ENCODE measurements around the gene WIPF1.

Gene WIPF1

DNA sequence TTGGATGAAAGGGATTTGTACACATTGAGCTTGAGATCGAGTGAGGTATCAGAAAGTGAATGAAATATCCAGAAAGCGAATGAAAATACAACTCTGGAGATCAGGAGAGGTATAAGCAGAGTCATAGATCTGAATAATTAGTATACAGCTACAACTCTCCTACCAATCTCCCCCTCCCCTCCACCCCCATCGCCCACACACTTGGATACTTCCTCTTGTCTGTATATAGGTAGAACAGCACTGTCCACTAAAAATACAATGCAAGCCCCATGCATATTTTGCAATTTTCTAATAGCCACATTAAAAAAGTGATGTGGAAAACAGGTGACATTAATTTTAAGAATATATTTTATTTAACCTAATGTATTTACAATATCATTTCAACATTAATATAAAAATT is 23.7 kb upstream of the WIPF1 start:
- DNase-seq: no peak

DNA sequence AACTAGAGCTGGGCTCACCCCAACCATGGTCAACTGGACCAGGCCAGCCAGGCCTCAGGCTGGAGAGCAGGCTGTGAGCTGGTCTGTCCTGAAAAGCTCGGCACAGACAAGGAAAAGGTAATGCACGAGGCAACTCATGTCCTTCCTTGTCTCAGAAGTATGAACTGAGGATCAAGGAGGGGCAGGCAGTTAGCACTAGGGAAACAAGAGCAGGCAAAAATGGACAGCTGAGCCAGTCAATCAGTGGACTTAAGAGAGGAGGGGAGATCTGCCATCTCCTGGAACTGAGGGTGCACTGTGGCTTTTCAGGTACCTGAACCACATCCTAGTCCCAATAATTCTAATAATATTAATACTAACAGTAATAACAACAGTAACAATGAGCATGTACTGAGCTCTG is 20.6 kb upstream of the WIPF1 start:
- DNase-seq: no peak

DNA sequence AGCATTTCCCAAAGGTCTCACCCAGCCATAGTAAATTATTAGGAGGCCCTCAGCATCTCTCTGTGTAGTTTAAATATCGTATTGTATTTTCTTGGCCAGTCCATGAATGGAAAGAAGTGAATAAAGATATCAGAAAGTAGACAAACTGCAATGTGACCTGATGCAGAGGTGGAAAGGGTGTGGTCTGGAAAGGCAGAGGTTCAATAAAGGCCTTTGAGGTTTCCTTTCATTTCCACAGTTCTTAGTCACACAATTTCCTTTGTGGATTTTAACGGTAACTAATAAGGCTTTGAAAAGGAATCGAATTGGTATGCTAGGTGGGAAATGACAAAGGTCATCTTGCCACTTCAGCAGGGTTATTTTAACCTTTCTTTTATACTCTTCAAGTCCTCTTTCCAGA is 20.1 kb upstream of the WIPF1 start:
- no peak for DNase-seq

DNA sequence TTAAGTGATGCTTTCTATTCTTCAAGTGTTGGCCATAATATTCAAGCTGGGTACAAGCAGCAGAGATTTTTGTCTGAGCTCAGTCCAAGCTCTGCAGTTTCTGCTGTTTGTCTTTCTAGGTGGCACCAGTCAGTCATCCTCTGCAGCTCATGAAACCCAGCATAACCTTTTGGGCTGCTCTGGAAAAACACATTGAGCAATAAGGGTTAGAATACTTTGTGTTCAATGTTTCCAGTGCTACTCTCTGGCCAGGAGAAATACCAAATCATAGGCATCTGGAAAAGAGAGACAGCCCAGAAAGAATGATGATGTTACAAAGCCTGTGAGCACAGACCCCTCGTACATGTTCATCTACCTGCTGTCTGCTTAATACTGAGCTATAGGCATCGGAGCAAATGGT is 19.5 kb upstream of the WIPF1 start:
- DNase-seq: no peak

DNA sequence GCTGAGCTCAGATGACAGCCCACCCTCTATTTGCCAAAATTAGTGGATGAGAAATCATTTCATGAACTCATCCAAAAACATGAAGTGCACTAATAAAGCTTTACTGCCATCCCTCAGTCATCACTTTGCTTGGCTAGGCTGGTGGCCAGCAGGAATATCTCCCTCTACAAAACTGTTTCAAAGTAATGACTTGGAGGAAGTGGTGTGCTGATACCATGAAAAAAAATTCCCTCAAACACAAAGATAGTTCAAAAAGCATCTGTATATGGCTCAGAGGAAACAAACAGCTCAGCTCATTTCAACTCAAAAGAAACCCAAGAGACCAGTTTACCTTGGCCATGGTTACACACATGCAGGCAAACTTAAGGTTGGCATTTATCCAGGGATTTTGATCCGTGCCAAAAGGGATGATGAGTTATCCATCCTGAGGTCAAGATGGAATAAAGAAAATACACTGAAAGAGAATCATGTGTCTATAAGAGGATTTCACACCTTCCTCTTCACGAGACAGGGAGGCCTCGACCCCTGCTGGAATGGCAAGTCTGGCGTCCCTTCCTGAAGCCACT is 18.4 kb upstream of the WIPF1 start:
- DNase-seq: no peak

DNA sequence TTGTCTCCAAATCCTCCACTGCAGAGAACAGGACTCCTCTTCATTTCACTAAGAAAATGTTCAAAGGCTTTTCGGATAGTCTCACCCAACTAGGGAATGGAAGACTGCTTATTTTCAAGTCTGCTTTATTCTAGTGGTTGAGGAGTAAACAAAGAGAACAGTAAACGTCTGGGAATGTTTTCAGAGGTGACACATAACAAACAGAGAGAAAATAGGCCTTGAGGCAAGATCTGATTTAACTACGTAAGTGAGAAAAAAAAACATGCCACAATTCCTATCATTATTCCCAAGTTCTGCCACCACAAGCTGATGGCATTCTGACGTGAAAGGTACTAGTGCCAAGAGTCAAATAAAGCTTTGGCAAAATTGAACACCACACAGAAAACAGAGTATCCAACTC is 16.7 kb upstream of the WIPF1 start:
- DNase-seq: no peak

DNA sequence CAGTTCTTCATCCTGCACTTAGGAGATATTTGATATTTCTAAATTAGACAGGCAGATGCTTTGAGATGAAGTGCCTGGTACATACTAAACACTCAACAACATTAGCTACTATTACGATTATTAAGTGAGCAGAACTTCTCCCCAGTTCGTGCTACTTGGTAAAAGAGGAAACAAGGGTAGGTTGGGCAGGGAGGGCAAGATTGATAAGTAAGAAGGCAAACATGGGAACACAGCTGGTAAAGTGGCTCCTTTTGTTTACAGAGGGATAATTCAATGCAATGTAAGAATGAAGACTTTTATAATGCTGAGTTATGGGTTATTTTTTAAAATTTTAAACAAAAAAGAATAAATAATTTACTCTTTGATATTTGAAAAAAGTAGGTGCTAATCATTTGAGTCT is 15.9 kb upstream of the WIPF1 start:
- no peak for DNase-seq

DNA sequence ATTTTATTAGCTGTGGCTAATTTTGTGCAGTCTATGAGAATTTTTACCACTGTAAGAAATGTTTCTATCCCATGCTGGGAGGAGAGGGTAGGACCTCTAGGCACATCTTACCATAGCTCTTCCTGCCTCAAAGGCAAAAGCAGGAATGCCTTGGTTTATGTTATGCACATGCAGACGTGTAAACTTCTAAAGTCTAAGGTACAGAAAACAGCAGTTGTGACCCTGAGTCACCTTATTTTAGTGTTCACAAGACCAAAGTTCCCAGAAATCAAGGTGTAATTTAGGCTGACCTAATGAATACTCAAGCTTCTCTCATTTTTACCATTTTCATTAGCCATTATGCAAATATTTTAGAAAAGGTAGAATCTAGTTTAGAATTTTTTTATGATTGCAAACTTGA is 15.4 kb upstream of the WIPF1 start:
- DNase-seq: no peak

DNA sequence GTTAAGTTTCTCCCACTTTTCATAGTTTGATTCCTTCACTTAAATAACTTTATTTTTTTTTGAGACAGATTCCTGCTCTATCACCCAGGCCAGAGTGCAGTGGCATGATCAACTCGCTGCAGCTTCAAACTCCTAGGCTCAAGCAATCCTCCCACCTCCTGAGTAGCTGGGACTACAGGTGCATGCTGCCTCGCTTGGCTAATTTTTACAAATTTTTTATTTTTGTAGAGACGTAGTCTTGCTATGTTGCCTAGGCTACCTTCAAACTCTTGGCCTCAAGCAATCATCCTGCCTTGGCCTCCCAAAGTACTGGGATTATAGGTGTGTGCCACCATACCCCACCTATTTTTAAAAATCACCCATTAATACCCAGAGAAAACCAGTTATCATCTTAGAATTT is 14.2 kb upstream of the WIPF1 start:
- no peak for DNase-seq

DNA sequence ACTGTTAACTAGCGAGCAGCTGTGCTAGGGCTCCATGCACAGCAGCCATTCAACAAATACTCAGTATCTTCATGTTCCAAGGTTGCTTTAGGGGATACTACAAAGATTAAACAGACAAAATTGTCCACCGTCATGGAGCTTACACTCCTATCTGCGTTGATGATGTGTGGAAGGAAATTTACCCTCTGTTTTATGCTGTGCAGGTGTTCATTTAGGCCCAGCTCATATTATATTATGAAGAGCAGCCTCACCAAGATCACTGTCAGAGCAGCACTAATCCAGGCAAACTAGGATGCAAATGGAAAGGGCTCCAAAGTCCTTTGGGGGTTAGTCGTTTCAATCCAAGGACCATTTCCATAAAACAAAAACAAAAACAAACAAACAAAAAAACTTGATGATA is 13.4 kb upstream of the WIPF1 start:
- DNase-seq: no peak

DNA sequence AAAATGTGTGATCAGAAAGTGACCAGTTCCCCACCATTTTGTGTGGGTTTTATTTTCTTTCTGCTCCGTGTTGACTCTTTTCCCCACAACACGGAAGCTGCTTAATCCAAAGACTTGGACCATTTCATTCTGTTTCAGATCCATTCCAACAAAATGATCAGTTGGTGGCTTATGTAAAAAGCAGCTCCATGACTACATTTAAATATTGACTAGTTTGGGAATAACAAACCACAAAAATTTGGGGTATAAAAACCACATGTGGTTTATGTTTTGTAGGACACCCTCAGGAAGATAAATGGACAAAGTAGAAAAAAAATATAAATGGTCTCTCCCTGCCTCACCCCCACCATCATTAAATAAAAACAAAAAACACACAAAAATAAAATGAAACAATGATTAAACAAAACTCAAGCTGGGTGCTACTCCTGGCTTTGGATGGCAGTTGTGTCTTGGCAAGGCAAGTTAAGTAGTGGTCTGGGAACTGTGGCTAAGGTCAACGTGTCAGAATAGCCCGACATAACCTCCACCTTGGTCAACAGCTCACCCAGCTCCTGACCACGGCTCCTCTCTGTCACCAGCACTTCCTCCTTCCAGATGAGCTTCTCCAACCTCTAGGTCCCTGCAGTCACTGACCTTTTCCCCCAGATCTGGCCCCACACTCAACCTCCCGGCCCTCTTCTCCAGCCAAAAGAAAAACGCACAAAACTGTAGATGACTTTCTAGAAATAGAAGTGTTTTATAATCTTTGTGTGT is 12.8 kb upstream of the WIPF1 start:
- no peak for DNase-seq

DNA sequence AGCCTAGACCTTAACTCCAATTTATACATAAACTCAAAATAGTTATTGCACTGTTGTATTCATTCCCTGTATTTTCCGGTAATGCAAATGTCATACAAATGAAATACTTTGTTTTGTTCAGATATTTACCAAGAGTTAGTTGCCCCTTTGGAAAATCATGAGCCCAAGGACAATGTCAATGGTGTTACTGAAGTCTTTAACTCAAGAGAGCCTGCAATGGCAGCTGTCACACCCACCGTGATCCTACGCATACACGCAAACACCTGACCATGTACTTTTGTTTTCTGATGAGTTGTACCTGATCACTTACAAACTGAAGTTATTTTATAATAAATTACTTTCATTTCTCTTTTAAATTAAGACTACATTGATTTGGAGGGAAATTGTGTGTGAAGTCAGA is 11.7 kb upstream of the WIPF1 start:
- DNase-seq: no peak

DNA sequence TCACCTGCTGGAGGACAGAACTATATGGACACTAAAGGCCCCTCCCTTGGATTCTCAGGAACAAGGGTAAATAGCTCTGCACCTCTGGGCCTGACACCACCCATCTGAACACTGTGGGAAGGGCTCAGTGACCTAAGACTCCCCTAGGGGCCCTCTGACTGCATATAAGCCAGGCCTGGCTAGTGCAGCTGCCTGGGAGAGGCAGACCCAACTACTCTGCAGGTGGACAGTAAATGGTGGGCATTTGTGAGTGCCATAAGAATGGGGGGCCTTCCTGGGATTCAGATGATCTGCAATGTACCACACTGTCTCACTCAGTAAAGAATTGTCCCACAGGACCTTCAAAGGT is 11.2 kb upstream of the WIPF1 start:
- DNase-seq: no peak

DNA sequence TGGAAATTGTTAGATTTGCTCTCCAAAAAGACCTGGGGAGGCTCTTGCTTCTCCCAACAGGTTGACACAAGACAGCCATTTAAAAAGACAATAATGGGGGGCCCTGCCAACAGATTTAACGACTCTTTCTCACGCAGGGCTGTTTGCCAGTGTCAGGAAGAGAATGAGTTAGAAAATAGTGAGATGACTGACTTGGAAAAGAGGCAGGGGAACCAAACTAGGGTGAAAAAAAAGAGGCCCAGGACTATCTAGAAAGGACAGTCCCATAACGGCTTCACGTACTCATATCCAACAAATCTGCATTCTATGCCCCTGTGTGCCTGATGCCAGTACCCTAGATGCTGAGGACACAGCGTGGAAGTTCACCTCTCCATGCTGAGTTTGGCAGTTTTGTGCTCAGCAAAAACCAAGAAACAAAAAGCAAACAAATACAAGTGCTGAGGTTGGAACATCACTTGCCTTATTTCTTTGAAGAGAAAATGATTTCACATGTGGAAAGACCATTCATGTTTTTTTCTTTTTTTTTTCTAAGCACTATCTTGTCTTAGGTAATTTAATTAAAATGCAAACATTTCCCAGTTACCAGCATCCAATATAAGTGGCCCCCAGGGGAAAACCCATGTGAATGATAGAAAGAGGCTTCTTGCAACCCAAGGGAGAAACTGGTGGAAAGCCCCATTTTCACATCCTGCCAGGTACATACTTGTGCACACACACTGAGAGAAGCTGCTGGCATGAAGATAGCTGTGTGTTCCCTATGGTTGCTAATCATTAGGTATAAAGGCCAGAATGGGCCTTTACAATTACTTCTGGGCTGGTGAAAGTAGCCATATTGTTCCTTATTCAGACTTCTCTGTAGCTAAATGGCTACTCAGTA is 10.6 kb upstream of the WIPF1 start:
- DNase-seq: peak; percentile 54

DNA sequence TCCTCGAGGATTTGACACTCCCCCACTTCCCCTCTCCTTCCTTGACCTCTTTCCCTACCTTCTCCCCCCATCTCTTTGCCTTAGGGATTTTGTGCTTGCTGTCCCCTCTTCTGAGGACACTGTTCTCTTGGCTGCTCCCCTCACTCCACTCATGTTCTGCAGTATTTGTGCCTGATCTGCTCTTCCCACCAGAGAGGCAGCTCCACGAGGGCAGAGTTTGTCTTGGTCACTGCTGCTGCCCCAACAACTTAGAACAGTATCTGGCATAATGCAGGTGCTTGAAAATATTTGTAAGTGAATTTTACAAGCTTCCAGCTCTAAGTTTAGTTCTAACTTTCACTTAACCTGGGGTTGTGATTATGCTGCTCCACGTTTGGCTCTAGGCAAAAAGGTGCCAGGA is 10.0 kb upstream of the WIPF1 start:
- no peak for DNase-seq

DNA sequence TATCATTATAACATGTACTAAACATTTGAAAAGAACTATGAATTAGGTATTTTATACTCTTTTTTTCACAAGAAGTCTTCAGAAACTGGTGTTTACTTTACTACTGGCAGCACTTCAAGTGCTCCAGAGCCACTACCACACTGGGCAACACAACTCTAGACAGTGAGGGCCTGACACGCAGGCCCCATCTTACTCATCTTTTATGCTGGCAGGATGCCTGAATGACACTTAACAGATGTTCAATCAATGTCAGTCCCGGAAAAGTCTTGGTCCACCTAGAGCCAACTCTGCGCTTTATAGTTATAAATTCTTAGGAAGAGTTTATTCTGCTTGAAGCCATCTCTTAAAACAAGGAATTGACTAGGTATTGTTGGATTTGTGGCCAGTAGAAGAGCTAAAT is 8.7 kb upstream of the WIPF1 start:
- DNase-seq: peak; percentile 60

DNA sequence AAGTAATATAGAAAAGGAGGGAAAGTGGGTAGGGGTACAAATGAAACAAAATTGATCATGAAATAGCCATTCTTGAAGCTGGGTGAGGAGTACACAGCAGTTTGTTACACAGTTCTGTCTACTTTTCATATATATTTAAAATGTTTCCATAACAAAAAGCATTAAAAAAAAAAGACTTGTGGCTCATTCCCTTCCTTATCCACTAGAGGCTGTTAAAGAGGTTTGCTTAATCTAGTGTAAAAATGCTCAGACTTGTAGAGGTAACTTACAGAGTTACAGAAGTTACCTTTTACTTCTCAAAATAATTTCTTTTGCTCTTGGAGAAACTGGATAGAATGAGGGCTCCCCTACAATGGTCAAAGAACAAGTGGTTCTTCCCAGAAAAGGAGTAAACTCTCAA is 8.1 kb upstream of the WIPF1 start:
- no peak for DNase-seq

DNA sequence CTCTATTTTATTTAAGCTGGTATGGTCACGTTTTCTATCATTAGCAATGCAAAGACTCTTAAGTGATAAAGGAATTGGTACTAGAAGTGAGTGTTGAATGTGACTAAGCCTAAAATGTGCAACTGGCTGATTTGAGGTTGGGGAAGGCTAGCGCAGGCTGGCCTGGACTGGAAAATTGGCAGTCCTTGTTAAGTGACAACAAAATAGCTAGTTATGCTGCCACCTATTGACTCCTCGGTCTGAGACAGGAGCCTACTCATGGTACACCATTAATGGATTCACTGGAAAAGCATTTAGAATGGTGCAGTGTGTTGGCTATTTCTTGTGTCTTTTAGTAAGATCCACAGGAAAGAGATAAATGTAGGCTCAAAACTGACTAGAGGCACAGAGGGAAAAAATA is 5.7 kb upstream of the WIPF1 start:
- peak; percentile 62 for DNase-seq

DNA sequence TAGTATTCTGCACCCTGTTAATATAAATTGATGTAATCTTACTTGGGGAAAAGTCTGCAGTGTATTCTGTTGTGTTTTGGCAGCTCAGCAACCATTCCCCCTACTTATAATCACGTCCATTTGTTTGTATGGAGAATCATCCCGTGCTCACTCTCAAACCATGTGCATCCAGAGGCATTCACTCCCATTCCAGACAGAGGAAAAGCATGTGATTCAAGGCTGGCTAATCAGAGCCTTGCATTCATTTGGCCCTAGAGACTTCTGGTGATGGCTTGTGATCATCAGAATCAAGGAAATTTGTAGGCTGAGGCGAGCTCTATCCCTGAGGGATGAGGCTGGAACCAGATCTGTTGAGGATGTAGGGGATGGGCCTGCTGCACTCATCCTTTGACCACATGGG is 5.1 kb upstream of the WIPF1 start:
- DNase-seq: no peak

DNA sequence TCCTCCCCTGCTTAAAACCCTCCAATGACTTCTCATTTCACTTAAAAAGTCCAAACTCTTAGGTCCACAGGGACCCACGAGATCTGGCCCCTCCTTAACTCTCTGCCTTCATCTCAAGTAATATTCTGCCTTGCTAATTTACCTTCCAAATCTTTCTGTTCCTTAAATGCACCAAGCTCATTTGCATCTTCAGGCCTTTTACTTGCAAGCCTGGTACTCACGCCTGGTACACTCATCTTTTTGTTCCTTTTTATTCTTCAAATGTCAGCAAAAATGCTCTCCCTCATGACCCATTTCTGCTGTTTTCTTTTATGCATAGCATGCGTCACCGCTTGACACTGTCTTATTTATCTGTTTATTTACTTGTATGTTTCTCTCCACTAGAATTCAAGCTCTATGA is 2.7 kb upstream of the WIPF1 start:
- DNase-seq: no peak

DNA sequence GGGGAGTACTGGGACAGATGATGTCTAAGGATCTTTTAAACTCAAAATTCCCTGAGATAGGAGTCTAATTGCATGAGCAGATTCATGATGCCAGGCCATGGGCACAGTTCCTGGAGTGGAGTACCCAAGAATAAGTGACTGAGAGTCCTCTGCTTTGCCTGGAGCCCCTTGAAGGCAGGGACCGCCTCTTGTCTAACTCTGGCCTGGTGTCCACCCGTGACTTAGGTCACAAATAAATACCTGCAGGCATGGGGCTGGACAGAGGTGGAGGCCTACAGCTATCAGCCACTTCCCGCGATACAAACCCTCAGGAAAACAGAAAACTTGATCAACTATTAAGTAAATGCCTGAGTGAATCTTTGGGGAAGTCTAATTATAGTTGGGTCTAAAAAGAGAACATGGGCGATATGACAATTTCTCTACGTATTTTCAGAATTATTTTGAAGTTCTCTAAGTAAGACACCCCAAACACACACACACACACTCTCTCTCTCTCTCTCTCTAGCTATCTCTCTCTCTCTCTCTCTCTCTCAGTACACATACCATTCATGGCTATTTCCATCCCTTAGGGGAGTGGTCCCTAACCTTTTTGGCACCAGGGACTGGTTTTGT is 1.8 kb upstream of the WIPF1 start:
- DNase-seq: no peak

DNA sequence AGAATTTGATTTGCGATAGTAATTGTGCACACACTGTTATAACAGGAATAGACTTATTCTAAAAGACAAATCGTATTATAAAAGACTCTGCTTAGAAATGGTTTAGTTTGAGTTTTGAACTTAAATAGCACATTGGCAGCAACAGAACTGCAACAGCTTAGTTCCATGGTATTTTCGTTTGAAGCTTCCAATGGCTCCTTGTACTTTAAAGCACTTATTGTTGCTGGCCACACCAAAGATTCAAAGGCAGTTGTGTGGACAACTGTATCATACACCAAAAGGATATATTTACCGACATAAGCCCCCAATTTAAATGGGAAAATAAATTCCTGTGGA is 627 bp downstream of the WIPF1 start:
- DNase-seq: no peak

DNA sequence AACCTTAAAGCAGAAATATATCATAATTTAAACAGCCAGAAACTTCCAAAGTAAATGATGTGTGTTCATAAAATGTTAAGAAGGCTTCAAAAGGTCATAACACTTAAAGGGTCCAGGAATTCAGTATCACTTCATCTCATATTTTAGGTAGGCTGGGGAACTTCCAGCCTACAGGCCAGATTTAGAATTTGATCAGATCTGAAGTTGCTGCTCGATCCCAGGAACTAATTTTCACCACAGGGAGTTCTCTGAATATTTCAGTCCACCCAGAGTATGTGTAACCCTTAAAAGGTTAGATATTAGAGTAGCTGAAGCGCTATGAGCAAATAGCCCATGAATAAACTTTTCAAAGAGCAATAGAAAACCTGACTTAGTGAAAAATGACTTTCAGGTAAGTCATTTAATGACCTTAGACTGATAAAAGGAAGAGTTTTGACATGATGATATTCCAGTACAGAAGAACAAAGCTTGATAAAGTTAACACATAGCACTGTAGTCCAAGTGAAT is 1.7 kb downstream of the WIPF1 start:
- DNase-seq: no peak
